H1 (cell line): ENCODE results near the gene SCYGR4. TPM values are rescaled to one million over a fixed set of nuclear protein-coding genes. Genes with fewer than 3 reads are reported as not detected.

ENCODE experiments used
- CTCF ChIA-PET: fragments of 300-600 bp; sonication (Branson Sonifier 250); formaldehyde crosslinking; loops from one replicate; lab custom pipeline; 2021; ENCODE audit not compliant: partially characterized antibody; lab: Charles Lee
- POLR2A ChIA-PET: fragments of 300-600 bp; sonication (Branson Sonifier 250); formaldehyde crosslinking; loops from one replicate; lab custom pipeline; 2021; ENCODE audit warnings: inconsistent platforms; ENCODE audit not compliant: partially characterized antibody; lab: Charles Lee
- DNase-seq, 2 experiments: peaks; one replicate each; pipeline versions ENCODE4 v3.0.0 to v3.0.0-alpha.2; 2010 to 2022; ENCODE audit warnings: low spot score in 2 of 2, low read depth in 1 of 2, mixed read lengths in 1 of 2
- FAIRE-seq: peaks from 2 replicates; lab custom pipeline; 2011; peaks lifted over from hg19 to GRCh38; lab: Jason Lieb, UNC
- H2AFZ ChIP-seq: 2 replicates; pipeline ENCODE4 v1.8.1; 2012; ENCODE audit warnings: low read length, inconsistent platforms
- H2AK5ac ChIP-seq: 2 replicates; pipeline ENCODE4 v1.6.1; 2013; ENCODE audit warnings: low read depth, low read length
- H2BK120ac ChIP-seq: replicated peaks from 2 replicates; pipeline ENCODE3; 2013; ENCODE audit warnings: low read depth, low read length, inconsistent platforms
- H2BK12ac ChIP-seq: 2 replicates; pipeline ENCODE4 v1.6.1; 2013; ENCODE audit warnings: low read depth, low read length
- H2BK15ac ChIP-seq: 2 replicates; pipeline ENCODE4 v1.6.1; 2013; ENCODE audit warnings: low read length
- H2BK20ac ChIP-seq: 2 replicates; pipeline ENCODE4 v1.6.1; 2013; ENCODE audit warnings: low read length
- H2BK5ac ChIP-seq: 2 replicates; pipeline ENCODE4 v1.6.1; 2013; ENCODE audit warnings: low read depth, low read length
- H3K14ac ChIP-seq: 2 replicates; pipeline ENCODE4 v1.6.1; 2013; ENCODE audit warnings: inconsistent platforms; ENCODE audit not compliant: insufficient read length
- H3K18ac ChIP-seq: 2 replicates; pipeline ENCODE4 v1.6.1; 2013; ENCODE audit warnings: low read length; ENCODE audit errors: extremely low read depth
- H3K23ac ChIP-seq: 2 replicates; pipeline ENCODE4 v1.6.1; 2013; ENCODE audit warnings: inconsistent platforms; ENCODE audit not compliant: insufficient read length
- H3K23me2 ChIP-seq: 2 replicates; pipeline ENCODE4 v1.6.1; 2013; ENCODE audit warnings: low read depth, low read length
- H3K27ac ChIP-seq: 2 replicates; pipeline ENCODE4 v1.6.1; 2011; ENCODE audit warnings: low read depth, low read length, inconsistent platforms
- H3K27me3 ChIP-seq, 4 experiments: replicated peaks in 1 of 4; 1 replicate in 1 of 4; 2 replicates in 3 of 4; pipeline versions ENCODE4 v1.6.1 to v1.8.1; 2011 to 2013; ENCODE audit warnings: low read length in 3 of 4, mild to moderate bottlenecking in 3 of 4, inconsistent platforms in 2 of 4, mixed read lengths in 2 of 4, moderate library complexity in 1 of 4; ENCODE audit not compliant: control insufficient read depth in 3 of 4, insufficient read depth in 3 of 4; ENCODE audit errors: extremely low read depth in 1 of 4
- H3K36me3 ChIP-seq, 4 experiments: 2 replicates each; pipeline versions ENCODE4 v1.6.1 to v1.8.1; 2011 to 2013; ENCODE audit warnings: mild to moderate bottlenecking in 4 of 4, low read length in 3 of 4, moderate library complexity in 2 of 4, control low read depth in 1 of 4, inconsistent platforms in 1 of 4; ENCODE audit not compliant: insufficient read depth in 4 of 4, control insufficient read depth in 2 of 4
- H3K4ac ChIP-seq: replicated peaks from 2 replicates; pipeline ENCODE3; 2013; ENCODE audit warnings: low read length, low read depth, mixed read lengths, inconsistent platforms; ENCODE audit not compliant: insufficient read length
- H3K4me1 ChIP-seq, 4 experiments: replicated peaks in 1 of 4; 1 replicate in 1 of 4; 2 replicates in 3 of 4; pipeline versions ENCODE4 v1.6.1 to v1.8.1; 2011 to 2013; ENCODE audit warnings: low read length in 3 of 4, inconsistent platforms in 2 of 4, mixed read lengths in 1 of 4; ENCODE audit not compliant: insufficient read depth in 4 of 4, control insufficient read depth in 3 of 4
- H3K4me2 ChIP-seq, 2 experiments: 2 replicates each; pipeline versions ENCODE4 v1.6.1 to v1.8.1; 2011 to 2013; ENCODE audit warnings: low read depth in 2 of 2, low read length in 2 of 2, control low read depth in 1 of 2, inconsistent platforms in 1 of 2, mild to moderate bottlenecking in 1 of 2; ENCODE audit not compliant: insufficient read depth in 1 of 2
- H3K4me3 ChIP-seq, 4 experiments: fragments of 200-600, 300-600 bp in 1 of 4; sonication (generic), shearing (Covaris generic), sonication (Bioruptor Twin) in 1 of 4; 2 replicates each; pipeline versions ENCODE4 v1.5.1 to v1.8.1; 2011 to 2016; ENCODE audit warnings: low read length in 4 of 4, low read depth in 3 of 4, control low read depth in 2 of 4, inconsistent platforms in 2 of 4, mild to moderate bottlenecking in 2 of 4, mixed read lengths in 1 of 4, moderate library complexity in 1 of 4; ENCODE audit not compliant: insufficient read depth in 2 of 4; ENCODE audit errors: extremely low read depth in 1 of 4
- H3K56ac ChIP-seq: replicated peaks from 2 replicates; pipeline ENCODE3; 2013; ENCODE audit warnings: low read depth, mild to moderate bottlenecking, mixed read lengths, low read length, inconsistent platforms; ENCODE audit not compliant: insufficient read length
- H3K79me1 ChIP-seq: 2 replicates; pipeline ENCODE4 v1.6.1; 2013; ENCODE audit warnings: low read depth, low read length, control low read depth
- H3K79me2 ChIP-seq, 2 experiments: 2 replicates each; pipeline versions ENCODE4 v1.6.1 to v1.8.1; 2012 to 2013; ENCODE audit warnings: low read length in 2 of 2, mild to moderate bottlenecking in 2 of 2, inconsistent platforms in 1 of 2; ENCODE audit not compliant: insufficient read depth in 2 of 2, control insufficient read depth in 1 of 2
- H3K9ac ChIP-seq, 4 experiments: replicated peaks in 1 of 4; 1 replicate in 1 of 4; 2 replicates in 3 of 4; pipeline versions ENCODE4 v1.6.1 to v1.8.1; 2011 to 2013; ENCODE audit warnings: low read depth in 3 of 4, low read length in 3 of 4, control low read depth in 2 of 4, mild to moderate bottlenecking in 2 of 4, moderate library complexity in 2 of 4, inconsistent platforms in 1 of 4; ENCODE audit errors: extremely low read depth in 1 of 4
- H3K9me3 ChIP-seq, 2 experiments: 2 replicates each; pipeline versions ENCODE4 v1.6.1 to v1.8.1; 2012 to 2013; ENCODE audit warnings: mild to moderate bottlenecking in 2 of 2, moderate library complexity in 2 of 2, control low read depth in 1 of 2, inconsistent platforms in 1 of 2, low read depth in 1 of 2, low read length in 1 of 2, mixed read lengths in 1 of 2; ENCODE audit not compliant: insufficient read depth in 2 of 2
- H4K20me1 ChIP-seq, 2 experiments: replicated peaks in 1 of 2; 2 replicates each; pipeline versions ENCODE3 to v1.8.1; 2011 to 2013; ENCODE audit warnings: inconsistent platforms in 2 of 2, low read length in 2 of 2, mild to moderate bottlenecking in 1 of 2; ENCODE audit not compliant: insufficient read depth in 2 of 2, control insufficient read depth in 1 of 2
- H4K5ac ChIP-seq: 2 replicates; pipeline ENCODE4 v1.6.1; 2013; ENCODE audit warnings: low read length, low read depth, mixed read lengths, inconsistent platforms; ENCODE audit not compliant: insufficient read length
- H4K8ac ChIP-seq: 2 replicates; pipeline ENCODE4 v1.8.0; 2013; ENCODE audit warnings: mild to moderate bottlenecking, moderate library complexity, low read length, inconsistent platforms; ENCODE audit not compliant: insufficient read depth; ENCODE audit errors: extremely low read depth
- H4K91ac ChIP-seq: replicated peaks from 2 replicates; pipeline ENCODE3; 2013; ENCODE audit warnings: low read length, mixed read lengths, inconsistent platforms; ENCODE audit not compliant: insufficient read length
- BCL11A ChIP-seq, 2 experiments: IDR thresholded peaks; one replicate each; pipeline ENCODE4 v1.6.1; 2011; ENCODE audit warnings: low read depth in 2 of 2, low read length in 2 of 2, mild to moderate bottlenecking in 2 of 2
- PHF8 ChIP-seq: fragments of 200-600 bp; sonication (generic); conservative IDR thresholded peaks from 2 replicates; pipeline ENCODE4 v1.7.1; 2012; ENCODE audit warnings: low read depth, mild to moderate bottlenecking, inconsistent platforms, low read length, moderate library complexity
- POLR2AphosphoS5 ChIP-seq: IDR thresholded peaks from 2 replicates; pipeline ENCODE4 v1.6.1; 2011; ENCODE audit warnings: low read depth, low read length
- RFX5 ChIP-seq: IDR thresholded peaks from 2 replicates; pipeline ENCODE4 v1.6.1; 2011; ENCODE audit warnings: low read depth, low read length, improper control_type of control experiment, borderline replicate concordance
- SIN3A ChIP-seq, 2 experiments: IDR thresholded peaks in 1 of 2; conservative IDR thresholded peaks in 1 of 2; 2 replicates each; pipeline ENCODE4 v1.6.1; 2011 to 2012; ENCODE audit warnings: low read length in 2 of 2, improper control_type of control experiment in 1 of 2, low read depth in 1 of 2, mild to moderate bottlenecking in 1 of 2
- SUZ12 ChIP-seq: fragments of 200-600 bp; sonication (generic); IDR thresholded peaks from 2 replicates; pipeline ENCODE4 v1.6.1; 2012; ENCODE audit warnings: mild to moderate bottlenecking, inconsistent platforms, low read length, moderate library complexity, mixed read lengths
- TAF1 ChIP-seq: IDR thresholded peaks from 2 replicates; pipeline ENCODE4 v1.6.1; 2011; ENCODE audit warnings: mild to moderate bottlenecking, low read depth, low read length
- YY1 ChIP-seq: IDR thresholded peaks from 2 replicates; pipeline ENCODE4 v1.6.1; 2011; ENCODE audit warnings: low read depth, mild to moderate bottlenecking, low read length
- ZNF274 ChIP-seq: IDR thresholded peaks from 2 replicates; pipeline ENCODE4 v1.7.0; 2012; ENCODE audit warnings: low read length, borderline replicate concordance; ENCODE audit errors: extremely low read depth
- WGBS, 2 experiments: shearing (Covaris generic) in 1 of 2; methylation state at CpG; one replicate each; pipeline versions ENCODE4 v1.1.6 to v1.1.7; 2013 to 2015; ENCODE audit warnings: low lambda C conversion rate in 2 of 2, mixed read lengths in 2 of 2, inconsistent platforms in 1 of 2, low coverage in 1 of 2, missing lambda C conversion rate in 1 of 2; ENCODE audit not compliant: insufficient replicate concordance in 2 of 2, insufficient coverage in 1 of 2, insufficient read length in 1 of 2; ENCODE audit errors: extremely low coverage in 1 of 2, missing lambda C conversion rate in 1 of 2; 5-methylcytosine and 5-hydroxymethylcytosine counted together
- polyA plus RNA-seq, 7 experiments: library from polyadenylated mRNA; depleted of rRNA in 3 of 7; stranded (reverse) in 5 of 7; unstranded in 2 of 7; fragments of >200 nt in 5 of 7; fragments of 200-250 nt in 2 of 7; gene quantifications; 1 replicate in 5 of 7; 2 replicates in 1 of 7; 4 replicates in 1 of 7; pipeline versions ENCODE4 v1.2.1 to v1.2.3, GENCODE V29; 2011 to 2013; ENCODE audit warnings: missing spikeins in 2 of 7, mixed read lengths in 2 of 7
- total RNA-seq: library from RNA; stranded (reverse); fragmentation: NEBNext Ultra II Directional; extraction: Animal tissue kit (Norgen Biotek cat#: 25700); gene quantifications from 2 replicates; pipeline ENCODE4 v1.2.1, GENCODE V29; 2021
- TF ChIP-seq, protein P1 (sequence below): IDR thresholded peaks from 2 replicates; pipeline ENCODE4 v1.6.1; 2012; ENCODE audit warnings: inconsistent platforms

SCYGR4 gene
- total and polyA plus RNA-seq, 2 of the 8 experiments (the other 6 are each of a cell fraction or from before 2014, with no cell fraction given) = not detected

DNA sequence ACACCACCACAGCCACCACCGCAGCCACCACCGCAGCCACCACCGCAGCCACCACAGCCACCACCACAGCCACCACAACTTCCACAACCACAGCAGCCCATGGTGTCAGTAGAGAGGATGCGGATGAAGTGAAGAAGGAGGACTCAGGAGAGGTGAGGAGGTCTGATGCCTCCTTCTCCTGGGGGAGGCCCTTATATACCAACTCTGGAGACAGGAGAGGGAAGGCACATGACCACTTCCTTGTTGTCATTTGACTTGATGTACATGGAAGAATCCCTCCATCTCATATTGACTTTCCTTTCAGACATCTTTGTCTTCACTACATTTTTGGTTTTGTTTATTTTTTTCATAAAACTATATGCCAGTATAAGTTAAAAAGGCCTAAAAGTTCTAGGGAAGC is 2.6 kb upstream of the SCYGR4 start, which contains the start of gene SCYGR3:
TSS of gene SCYGR3 (minus strand) at position 101 of the 400 bp plus-strand sequence. CDS start at position 101, 0 bp downstream.
- Histone ChIP-seq H4K5ac (no peak within 1 kb of the TSS), H2BK5ac (no peak within 1 kb of the TSS), H2BK20ac (no peak within 1 kb of the TSS), H4K20me1 (no peaks in the 10 kb centered on the region), H3K79me1 (no peaks in the 10 kb centered on the region), H3K4me2 (no peak within 1 kb of the TSS), H3K23ac (no peak within 1 kb of the TSS), H3K18ac (no peak within 1 kb of the TSS), H3K4me3 (no peak within 1 kb of the TSS), H3K27me3 (no peaks in the 10 kb centered on the region), H2AK5ac (no peak within 1 kb of the TSS), H3K4me1 (peaks cover 0 to 5% (median 1%) of the 10 kb centered on the region in 4 experiments; a peak in 1 of 7 replicates), H3K56ac (no peak within 1 kb of the TSS), H4K8ac (no peak within 1 kb of the TSS), H2AFZ (no peak within 1 kb of the TSS), H3K36me3 (no peaks in the 10 kb centered on the region), H3K9me3 (no peaks in the 10 kb centered on the region), H3K9ac (no peak within 1 kb of the TSS), H3K14ac (no peak within 1 kb of the TSS), H2BK120ac (no peak within 1 kb of the TSS), H3K27ac (no peak within 1 kb of the TSS), H3K79me2 (no peaks in the 10 kb centered on the region), H3K23me2 (0 out of 2 replicates have a peak, but pooled peaks cover 3% of the 10 kb centered on the region), H2BK12ac (0 out of 2 replicates have a peak within 1 kb of the TSS, but pooled peaks have one; percentile 60), H3K4ac (no peak within 1 kb of the TSS), H4K91ac (no peak within 1 kb of the TSS), H2BK15ac (no peak within 1 kb of the TSS)
- ChIA-PET POLR2A (no interaction called here), CTCF (interaction anchor here (1.7 to 2.0 kb wide), 2 partner anchors 13 to 159 kb away, joined by 6 read pairs; no protein-coding TSS in a partner anchor)
- TF ChIP-seq BCL11A (IDR thresholded peaks at IDR 0.05; ENCODE audit: low read depth in 2 of 2, low read length in 2 of 2) (no peak), SUZ12 (no peak), POLR2AphosphoS5 (no peak), RFX5 (no peak), SIN3A (conservative IDR thresholded peaks at IDR 0.05 in 1 of 2, IDR thresholded peaks at IDR 0.05 in 1 of 2; ENCODE audit: low read depth in 1 of 2, low read length in 2 of 2) (no peak), ZNF274 (no peak), YY1 (no peak), TAF1 (no peak), PHF8 (no peak)
- TF ChIP-seq, protein P1, sequence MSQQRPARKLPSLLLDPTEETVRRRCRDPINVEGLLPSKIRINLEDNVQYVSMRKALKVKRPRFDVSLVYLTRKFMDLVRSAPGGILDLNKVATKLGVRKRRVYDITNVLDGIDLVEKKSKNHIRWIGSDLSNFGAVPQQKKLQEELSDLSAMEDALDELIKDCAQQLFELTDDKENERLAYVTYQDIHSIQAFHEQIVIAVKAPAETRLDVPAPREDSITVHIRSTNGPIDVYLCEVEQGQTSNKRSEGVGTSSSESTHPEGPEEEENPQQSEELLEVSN = no peak
- no peak for FAIRE-seq
- no peak for DNase-seq
- WGBS, 2 experiments = 100% methylated on average over 1 of the region's 4 CpGs; no CpG with 5 or more reads in 1 of the 2 experiments
